Muscle of arm (tissue), 14 donors: ENCODE data around the gene ATP2C2. TPM values are rescaled to one million over a fixed set of nuclear protein-coding genes. Genes with fewer than 3 reads are reported as not detected.
A peak's percentile ranks its signal among the peaks of the same experiment; 100 is the strongest.
"Not testable (repeated sequence)": the region's sequence is repeated elsewhere in the genome, so short reads cannot be mapped to it uniquely, and the experiment has no call there.

ENCODE experiments used
- DNase-seq: peaks from one replicate; pipeline ENCODE4 v3.0.0-alpha.2; 2013
- long read RNA-seq, 11 donors: transcript quantifications; one replicate each; lab custom pipeline, GENCODE V29; 2026
- polyA plus RNA-seq, 12 donors: library from polyadenylated mRNA; unstranded; fragments of 120-200 nt; gene quantifications; one replicate each; pipeline ENCODE4 v1.2.1, GENCODE V29; 2013; ENCODE audit not compliant: insufficient read length in 12 of 12

ATP2C2 gene
- polyA plus RNA-seq = 10 to 100 TPM in 1 of 12 donors, 1 to 10 TPM in 3, under 1 TPM in 7, not detected in 1; 0.22 to 10.4 (median 0.58) TPM
- long read RNA-seq, donor 1, partial matches to known transcripts = 0 of 5 reads
- long read RNA-seq, donor 1, other reads (novel, unspliced or antisense) = 0 of 5 reads
- long read RNA-seq, donor 2 = 0 reads
- long read RNA-seq, donor 3 = 0 reads
- long read RNA-seq, donor 4 = 0 reads
- long read RNA-seq, donor 5 = 0 reads
- long read RNA-seq, donor 6 = 0 reads
- long read RNA-seq, donor 7 = 0 reads
- long read RNA-seq, donor 8 = 0 reads
- long read RNA-seq, donor 9 = 0 reads
- long read RNA-seq, donor 10, partial matches to known transcripts = 0 of 1 reads
- long read RNA-seq, donor 10, other reads (novel, unspliced or antisense) = 0 of 1 reads
- long read RNA-seq, donor 11 = 0 reads

GRCh38 chr16:84368308-84368996, at the start of gene ATP2C2:
Gene ATP2C2, plus strand, starts transcription at chr16:84368538. Its CDS starts 78 bp downstream, at chr16:84368616.
- no peak for DNase-seq

- no peak for DNase-seq
Observed at GRCh38 chr16:84319146-84319760, 49.1 kb upstream of the ATP2C2 start.

- DNase-seq = no peak
Observed at GRCh38 chr16:84320511-84320910, 47.8 kb upstream of the ATP2C2 start.

GRCh38 chr16:84321932-84322331, 46.4 kb upstream of the ATP2C2 start:
- no peak for DNase-seq

GRCh38 chr16:84322749-84323148, 45.6 kb upstream of the ATP2C2 start:
- DNase-seq = no peak

GRCh38 chr16:84323606-84324005, 44.7 kb upstream of the ATP2C2 start:
- no peak for DNase-seq

GRCh38 chr16:84324434-84325262, 43.7 kb upstream of the ATP2C2 start:
- DNase-seq = no peak

GRCh38 chr16:84326545-84326944, 41.8 kb upstream of the ATP2C2 start:
- DNase-seq = no peak

- no peak for DNase-seq
Observed at GRCh38 chr16:84327926-84328505, 40.3 kb upstream of the ATP2C2 start.

GRCh38 chr16:84329016-84329415, 39.3 kb upstream of the ATP2C2 start:
- DNase-seq = no peak

GRCh38 chr16:84329843-84330684, 38.3 kb upstream of the ATP2C2 start:
- no peak for DNase-seq

- DNase-seq = no peak
Observed at GRCh38 chr16:84330685-84331050, 37.7 kb upstream of the ATP2C2 start.

- no peak for DNase-seq
Observed at GRCh38 chr16:84331998-84332780, 36.1 kb upstream of the ATP2C2 start.

GRCh38 chr16:84332975-84333684, 35.2 kb upstream of the ATP2C2 start:
- DNase-seq = no peak

GRCh38 chr16:84334058-84334457, 34.3 kb upstream of the ATP2C2 start:
- DNase-seq = no peak

- no peak for DNase-seq
Observed at GRCh38 chr16:84334482-84334881, 33.9 kb upstream of the ATP2C2 start.

GRCh38 chr16:84337236-84337635, 31.1 kb upstream of the ATP2C2 start:
- not testable (repeated sequence) for DNase-seq

- peak; percentile 49 for DNase-seq
Observed at GRCh38 chr16:84339311-84339710, 29.0 kb upstream of the ATP2C2 start.

GRCh38 chr16:84339766-84340165, 28.6 kb upstream of the ATP2C2 start:
- no peak for DNase-seq
